A549 treated with CpdA at 1 μM for 4 hours (cell line): ENCODE measurements around the gene GKN2. TPM values are rescaled to one million over a fixed set of nuclear protein-coding genes. Genes with fewer than 3 reads are reported as not detected.

Experiments
- total RNA-seq: library from RNA; stranded (reverse); fragments of 200-300 nt; extraction: Qiagen RNA extraction; gene quantifications from 5 replicates; pipeline ENCODE4 v1.2.3, GENCODE V29; 2022; ENCODE audit warnings: low read depth

Gene GKN2
- 2.6 to 3.8 TPM (median 3.4 TPM) in 5 replicates for total RNA-seq

DNA sequence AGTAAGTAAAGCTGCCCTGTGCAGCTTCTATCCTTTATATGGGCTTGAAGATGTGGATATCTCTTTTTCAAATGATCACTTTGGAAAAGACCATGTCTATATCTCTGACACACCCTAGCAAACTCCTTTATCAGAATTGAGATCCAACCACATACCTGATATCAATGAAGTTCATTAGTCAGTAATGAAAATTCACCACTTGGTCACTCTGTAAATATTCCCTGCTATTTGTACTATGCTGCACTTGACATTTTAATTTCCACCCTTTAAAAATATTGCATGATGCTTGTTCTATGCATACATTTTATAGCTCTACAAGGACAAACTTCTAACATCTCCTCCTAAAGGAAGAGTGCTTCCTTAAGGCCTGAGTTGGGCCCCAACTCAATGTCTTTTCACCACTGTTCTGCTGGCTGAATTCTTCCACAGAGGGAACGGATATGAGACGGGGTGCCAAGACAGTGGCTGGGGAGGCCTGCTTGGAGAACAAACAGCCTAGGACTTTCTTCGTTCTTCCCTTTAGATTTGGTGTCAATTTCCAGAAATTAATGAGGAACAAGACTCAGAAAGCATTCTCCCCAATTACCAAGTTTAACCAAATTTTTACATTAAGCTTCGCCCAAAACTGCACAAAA lies at the start of gene GKN2:
Gene GKN2 (minus strand): TSS at position 7 of the 635 bp plus-strand sequence. CDS start 32 bp downstream, outside the sequence.

GRCh38 chr2:68974251-68974650 lies 21.6 kb upstream of the GKN2 start, which contains the start of gene GKN1:
Gene GKN1, plus strand, starts transcription at chr2:68974636. Its CDS starts 42 bp downstream, at chr2:68974678.

Other genes with a start within 250 kb of the GKN2 start
- gene ARHGAP25, start 218.1 kb downstream of the GKN2 start, total RNA-seq = 0.12 to 0.39 TPM (median 0.21 TPM) in 4 of 5 replicates, not detected in the other
- gene BMP10, start 81.5 kb downstream of the GKN2 start, total RNA-seq = not detected in 5 replicates
- gene GKN1, start 21.7 kb upstream of the GKN2 start, total RNA-seq = 0.49 to 0.73 TPM (median 0.64 TPM) in 5 replicates
- 112 to 165 TPM (median 140 TPM) in 5 replicates for gene ANTXR1, start 60.3 kb upstream of the GKN2 start, total RNA-seq